HL-60 (cell line): ENCODE measurements around the gene JPT2.

Source experiments
- SPI1 ChIP-seq: IDR thresholded peaks from 2 replicates; pipeline ENCODE4 v1.6.1; 2012; ENCODE audit warnings: low read depth, mild to moderate bottlenecking, borderline replicate concordance
- TF ChIP-seq, protein P1 (sequence below): IDR thresholded peaks from one replicate; pipeline ENCODE4 v1.5.1; 2011; ENCODE audit warnings: low read length, control low read depth, inconsistent platforms; ENCODE audit not compliant: insufficient read depth

DNA sequence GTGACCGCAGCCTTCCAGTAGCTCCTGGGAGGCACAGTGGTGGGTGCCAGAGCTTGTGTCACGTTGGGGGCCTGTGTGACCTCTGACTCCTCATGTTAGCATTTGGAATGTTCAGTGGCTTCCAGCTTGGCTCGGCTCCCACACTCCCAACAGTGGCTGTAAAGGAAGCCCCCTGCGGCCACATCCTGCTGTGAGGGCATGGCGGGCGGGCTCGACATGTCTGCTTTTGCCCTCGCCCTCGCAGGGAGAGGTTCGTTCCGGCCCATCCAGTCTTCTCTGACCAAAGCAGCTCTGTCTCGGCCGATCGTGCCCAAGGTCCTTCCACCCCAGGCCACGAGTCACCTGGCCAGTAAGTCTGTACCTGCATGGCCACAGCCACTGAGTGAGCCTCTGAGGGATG is 12.2 kb upstream of the JPT2 start:
- TF ChIP-seq, protein P1, sequence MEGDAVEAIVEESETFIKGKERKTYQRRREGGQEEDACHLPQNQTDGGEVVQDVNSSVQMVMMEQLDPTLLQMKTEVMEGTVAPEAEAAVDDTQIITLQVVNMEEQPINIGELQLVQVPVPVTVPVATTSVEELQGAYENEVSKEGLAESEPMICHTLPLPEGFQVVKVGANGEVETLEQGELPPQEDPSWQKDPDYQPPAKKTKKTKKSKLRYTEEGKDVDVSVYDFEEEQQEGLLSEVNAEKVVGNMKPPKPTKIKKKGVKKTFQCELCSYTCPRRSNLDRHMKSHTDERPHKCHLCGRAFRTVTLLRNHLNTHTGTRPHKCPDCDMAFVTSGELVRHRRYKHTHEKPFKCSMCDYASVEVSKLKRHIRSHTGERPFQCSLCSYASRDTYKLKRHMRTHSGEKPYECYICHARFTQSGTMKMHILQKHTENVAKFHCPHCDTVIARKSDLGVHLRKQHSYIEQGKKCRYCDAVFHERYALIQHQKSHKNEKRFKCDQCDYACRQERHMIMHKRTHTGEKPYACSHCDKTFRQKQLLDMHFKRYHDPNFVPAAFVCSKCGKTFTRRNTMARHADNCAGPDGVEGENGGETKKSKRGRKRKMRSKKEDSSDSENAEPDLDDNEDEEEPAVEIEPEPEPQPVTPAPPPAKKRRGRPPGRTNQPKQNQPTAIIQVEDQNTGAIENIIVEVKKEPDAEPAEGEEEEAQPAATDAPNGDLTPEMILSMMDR = no peak
- TF ChIP-seq SPI1 = no peak
